EL (cell line): ENCODE results near the gene SYNJ2BP.

Experiments used
- DNase-seq: peaks from one replicate; pipeline ENCODE4 v3.0.0-alpha.2; 2016

Gene SYNJ2BP

DNA sequence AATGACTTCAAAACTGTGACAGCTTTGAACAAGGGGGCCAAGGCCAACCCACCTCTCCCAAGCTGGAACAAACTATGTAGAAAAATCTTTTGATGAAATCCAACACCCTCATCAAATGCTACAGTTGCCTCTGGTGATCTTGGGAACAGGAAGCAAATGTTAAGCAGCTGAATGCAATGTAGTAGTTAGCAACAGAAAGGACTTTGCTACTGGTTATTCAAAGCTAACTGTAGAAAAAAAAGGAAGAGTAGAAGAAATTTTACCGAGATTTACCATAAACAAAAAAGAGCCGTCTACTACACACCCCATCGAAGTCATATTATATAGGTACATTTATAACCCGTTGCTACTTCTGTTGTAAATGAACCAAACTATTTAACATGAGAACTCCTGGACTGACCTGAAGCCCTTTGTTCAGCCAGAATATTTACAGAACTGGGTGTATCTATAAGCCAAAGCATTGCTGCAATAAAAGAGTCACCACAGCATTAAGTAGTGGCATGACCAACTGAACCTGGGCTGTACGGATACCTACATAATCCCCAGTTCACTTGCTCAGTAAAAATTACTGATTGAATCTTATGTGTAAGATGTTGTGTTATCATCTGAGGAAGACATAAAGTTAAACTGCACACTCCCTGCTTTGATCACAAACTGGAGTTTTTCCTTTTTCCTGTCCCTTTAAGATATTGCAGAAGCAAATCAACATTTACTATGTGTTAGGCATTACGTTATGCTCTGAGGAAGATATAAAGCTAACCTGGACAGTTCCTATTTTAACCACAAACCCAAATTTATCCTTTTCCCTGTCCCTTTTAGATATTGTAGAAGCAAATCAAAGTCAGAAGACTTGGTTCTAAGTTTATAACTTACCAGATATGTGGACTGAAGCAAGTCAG lies 25.1 kb downstream of the SYNJ2BP start:
- DNase-seq = no peak

DNA sequence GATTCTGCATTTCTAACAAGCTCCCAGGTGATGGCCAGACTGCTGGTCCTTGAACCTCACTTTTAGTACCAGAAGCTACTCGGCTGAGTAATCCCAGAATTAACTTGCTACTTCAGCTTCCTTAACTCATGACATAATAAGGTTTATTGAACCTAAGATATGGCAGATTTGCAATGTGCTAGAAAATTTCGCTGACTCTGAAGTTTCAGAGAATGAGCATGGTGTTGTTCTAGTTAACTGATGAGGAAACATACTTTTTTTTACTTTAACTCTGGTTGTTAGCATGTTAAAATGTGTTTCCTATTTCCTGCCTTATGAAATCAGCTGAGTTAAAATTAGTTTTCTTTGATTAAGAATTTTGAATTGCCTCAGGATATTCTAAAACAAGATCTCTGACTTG lies 34.4 kb downstream of the SYNJ2BP start:
- DNase-seq = no peak

DNA sequence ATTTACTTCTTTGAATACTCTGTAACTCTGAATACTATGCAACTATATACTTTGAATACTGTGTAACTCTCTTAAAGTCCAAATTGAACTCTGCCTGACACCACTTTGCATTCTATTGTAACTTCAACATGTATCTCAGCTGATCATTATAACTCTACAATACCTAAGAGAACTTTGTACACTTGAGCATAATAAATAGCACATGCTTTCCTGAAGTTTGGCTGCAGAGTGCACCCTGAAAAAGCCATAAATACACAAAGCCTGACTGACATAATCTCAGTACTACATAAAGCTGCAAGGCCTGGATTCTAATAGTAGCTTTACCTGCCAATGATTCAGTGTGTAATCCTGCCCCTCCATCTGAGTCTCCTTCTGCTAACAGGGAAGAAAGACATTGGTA lies 36.1 kb downstream of the SYNJ2BP start:
- no peak for DNase-seq

DNA sequence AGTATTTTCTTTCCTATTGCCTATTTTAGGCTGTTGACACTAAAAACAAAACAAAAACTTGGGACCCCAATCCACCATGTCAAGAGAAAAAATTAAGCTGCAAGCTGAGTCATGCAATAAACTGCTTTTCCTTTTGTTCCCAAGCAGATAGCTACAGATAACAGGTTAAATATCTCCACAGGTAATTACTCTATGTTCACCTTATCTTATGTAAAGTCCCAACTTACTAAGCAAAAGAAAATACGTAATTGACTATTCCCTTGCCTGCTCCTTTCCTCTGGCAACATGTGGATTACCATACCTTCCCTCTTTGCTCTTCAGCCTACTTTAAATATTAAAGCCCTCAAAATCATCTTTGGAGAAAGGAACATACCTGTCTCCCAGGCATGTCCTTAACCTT lies 38.2 kb downstream of the SYNJ2BP start:
- no peak for DNase-seq
